Measurements from ENCODE around the gene BID.

DNA sequence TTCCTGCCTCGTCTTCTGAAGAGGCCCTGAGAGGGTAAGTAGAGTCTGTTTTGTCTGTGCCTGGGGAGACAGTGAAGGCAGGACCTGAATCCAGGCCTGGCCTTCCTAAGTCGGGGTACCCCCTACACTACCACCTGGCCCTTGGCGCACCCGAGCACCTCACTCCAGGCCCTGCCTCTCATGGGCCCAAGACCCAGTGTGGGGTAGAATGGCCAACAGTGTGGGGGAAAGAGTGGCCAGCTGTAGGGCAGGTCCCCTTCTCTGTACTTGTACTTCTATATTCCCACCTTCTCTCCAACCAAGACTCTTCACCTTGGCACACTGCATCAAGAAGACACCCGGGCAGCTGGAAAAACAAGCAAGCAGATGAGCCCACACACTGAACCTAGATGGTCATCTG is 22.4 kb upstream of the BID start:
- no peak for TF ChIP-seq POLR2A (IDR thresholded peaks at IDR 0.05; ENCODE audit: low read length)
- TF ChIP-seq GATA1 (IDR thresholded peaks at IDR 0.05; ENCODE audit: low read depth, low read length), result no peak
